GM12872 (cell line): ENCODE measurements around the gene CDH15.

ENCODE experiments used
- CTCF ChIP-seq: IDR thresholded peaks from 3 replicates; pipeline ENCODE4 v1.5.1; 2011; ENCODE audit warnings: low read depth, mild to moderate bottlenecking, low read length, moderate library complexity; ENCODE audit not compliant: insufficient read depth

CDH15 gene

GRCh38 chr16:89172528-89173173 lies 1.1 kb downstream of the CDH15 start:
- TF ChIP-seq CTCF, result no peak

DNA sequence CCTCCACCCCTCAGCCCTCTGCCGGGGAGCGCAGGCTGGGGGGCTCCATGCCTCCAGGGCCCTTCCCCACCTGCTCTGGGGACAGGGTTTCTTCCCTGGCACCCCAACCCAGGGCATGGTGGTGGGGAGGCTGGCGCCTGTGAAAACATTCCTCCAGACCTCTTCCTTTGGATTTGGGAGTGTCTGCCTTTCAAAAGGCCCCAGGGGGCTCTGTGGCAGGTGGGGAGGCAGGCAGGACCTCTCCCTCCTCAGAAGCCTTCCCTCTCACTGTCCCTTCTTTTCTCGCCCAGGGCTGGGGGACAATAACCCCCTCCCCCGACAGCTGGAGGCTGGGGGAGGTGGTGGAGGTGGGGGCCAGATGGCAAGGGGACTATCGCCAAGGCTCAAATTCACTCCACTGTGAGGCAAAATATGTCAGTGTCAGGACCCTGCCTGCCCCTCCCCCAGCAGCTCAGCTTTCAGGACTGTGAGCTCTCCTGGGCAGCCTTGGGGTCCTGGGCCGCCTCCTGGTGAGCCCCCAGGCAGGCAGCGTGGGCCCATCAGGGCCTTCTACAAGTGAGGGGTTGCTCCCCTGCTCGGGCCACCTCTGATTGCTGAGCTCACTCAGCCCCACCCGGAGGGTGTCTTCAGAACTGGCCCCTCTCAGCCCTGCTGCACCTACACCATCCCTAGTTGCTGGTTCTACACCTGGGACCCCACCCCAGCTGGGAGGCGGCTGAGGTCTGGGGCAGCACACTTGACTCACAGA lies 1.8 kb downstream of the CDH15 start:
- no peak for TF ChIP-seq CTCF

DNA sequence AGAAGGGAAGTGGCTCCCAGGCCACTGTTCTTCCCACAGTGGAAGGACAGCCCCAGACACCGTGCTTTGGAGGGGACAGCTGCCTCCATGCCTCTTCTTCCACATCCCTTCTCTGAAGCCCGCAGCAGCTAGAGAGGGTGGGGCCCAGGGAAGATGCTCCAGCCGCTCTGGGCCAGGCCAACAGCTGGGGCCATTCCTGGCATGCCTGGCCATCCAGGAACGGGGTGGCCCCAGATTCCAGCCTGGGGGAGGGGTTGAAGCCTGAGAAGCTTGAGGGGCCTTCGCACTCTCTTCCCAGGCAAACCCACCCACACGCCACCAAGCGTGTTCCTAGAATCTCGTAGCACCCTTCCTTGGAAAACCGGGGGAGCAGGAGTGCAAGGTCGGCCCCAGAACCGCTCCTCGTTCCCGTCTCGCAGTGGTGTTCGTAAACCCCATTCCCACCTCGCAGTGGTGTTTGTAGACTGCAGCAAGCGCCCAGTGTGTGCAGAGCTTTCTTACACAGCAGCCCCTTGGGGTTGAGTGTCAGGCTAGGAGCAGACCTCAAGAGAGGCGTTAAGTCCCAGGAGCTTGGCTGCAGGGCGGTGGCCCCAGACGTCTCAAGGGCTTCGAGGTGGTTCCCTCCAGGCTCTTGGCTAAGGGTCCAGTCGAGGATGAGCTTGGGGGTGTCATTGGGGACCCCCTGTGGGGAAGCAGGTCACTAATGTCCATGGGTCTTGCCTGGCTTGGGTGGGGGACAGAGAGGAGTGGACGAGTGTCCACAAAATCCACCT lies 2.7 kb downstream of the CDH15 start:
- no peak for TF ChIP-seq CTCF

DNA sequence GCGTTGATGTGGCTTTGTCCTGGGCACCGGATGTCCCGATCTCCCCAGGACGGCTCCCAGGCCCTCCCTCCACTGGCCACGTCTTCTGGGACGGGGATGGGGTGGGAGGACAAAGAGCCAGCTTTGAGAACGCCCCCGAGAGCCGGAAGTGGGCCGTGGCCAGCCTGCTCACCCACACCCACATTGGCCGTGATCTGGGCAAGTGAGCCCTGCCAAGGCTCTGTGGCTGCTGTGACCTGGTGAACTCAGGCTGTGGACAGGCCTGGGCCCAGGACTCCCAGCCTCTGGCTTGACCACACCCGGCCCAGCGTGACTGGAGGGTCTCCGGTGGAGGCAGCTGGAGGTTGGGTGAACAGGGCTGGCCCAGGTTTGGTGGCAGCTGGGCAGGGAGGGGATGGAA lies 3.3 kb downstream of the CDH15 start:
- TF ChIP-seq CTCF, result no peak

DNA sequence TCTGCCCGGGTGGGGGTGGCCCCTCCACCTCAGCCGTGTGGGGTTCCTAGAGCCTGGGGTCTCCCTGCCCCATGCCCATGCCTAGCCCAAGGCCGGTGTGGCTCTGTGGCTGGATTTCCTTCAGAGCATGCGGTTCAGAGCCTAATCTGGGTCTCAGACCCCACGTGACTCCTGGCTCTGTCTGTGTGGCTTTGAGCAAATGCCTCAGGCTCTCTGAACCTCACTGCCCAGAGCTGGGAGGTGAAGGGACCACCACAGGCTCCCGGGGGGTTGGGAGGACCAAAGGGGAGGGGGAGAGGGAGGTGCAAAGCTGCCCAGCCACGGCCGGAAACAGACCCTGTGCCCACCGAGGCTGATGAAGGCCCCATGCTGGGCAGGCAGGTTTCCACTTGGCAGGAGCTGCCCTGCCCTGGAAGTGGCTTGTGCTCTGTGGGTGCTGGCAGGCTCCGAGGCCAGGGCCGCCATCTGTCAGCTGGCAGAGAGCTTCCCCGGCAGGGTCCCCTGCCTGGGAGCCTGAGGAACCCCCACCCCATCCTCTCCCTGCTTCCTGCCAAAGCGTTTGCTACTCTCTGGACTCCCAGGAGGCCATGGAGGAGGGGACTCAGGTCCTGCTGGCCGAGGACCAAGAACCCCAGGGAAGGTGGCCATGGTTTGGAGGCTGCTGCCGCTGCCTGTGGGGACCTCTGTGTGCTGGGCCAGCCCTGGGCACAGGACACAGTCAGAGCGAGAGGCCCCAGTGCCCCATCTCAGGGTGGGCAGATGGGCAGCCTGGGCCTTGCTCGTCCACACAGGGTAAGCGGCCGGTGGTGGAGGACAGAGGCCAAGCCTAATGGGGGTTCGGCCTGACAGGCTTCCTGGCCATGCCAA lies 4.0 kb downstream of the CDH15 start:
- TF ChIP-seq CTCF, result no peak

DNA sequence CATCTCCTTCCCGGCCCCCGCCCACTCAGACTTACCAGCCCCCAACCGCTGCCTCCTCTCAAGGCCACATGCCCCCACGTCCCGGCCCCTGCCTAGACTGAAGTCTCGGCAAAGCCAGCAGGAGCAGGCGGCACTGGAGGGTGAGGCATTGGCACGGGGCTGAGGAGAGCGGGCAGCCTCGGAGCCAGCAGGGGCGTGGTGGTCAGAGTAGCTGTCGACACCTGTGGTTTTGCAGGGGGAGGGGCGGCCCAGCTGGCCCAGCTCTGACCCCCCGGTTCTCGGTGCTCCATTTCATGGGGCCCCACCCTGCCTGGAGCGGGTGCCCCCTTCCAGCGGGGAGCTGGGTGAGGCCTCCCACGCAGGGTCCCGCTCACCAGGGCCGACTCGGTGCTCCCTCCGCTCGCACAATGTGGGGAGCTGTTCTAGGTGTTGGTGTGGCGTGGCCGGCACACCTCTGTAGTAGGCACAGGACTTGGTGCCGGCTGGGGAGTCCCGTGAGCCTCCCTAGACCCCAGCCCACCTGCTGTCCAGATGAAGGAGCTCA lies 4.7 kb downstream of the CDH15 start:
- TF ChIP-seq CTCF, result no peak
